Central memory CD8-positive, alpha-beta T cell (primary cell): ENCODE results near the gene AMER3.

Experiments
- ATAC-seq: fragments of 150-1000 bp; cut with Tn5 transposase; replicated peaks from 2 replicates; pipeline ENCODE4 v1.10.0; 2022; ENCODE audit warnings: mild to moderate bottlenecking, moderate FRiP score, moderate number of reproducible peaks; ENCODE audit not compliant: poor library complexity, severe bottlenecking; ENCODE audit errors: extremely low read depth
- DNase-seq, 2 donors: peaks; one replicate each; pipeline ENCODE4 v3.0.0; 2021; ENCODE audit warnings: low spot score in 2 of 2
- H3K27ac Mint-ChIP-seq: one replicate; pipeline ENCODE4 v1.8.0; 2022; ENCODE audit warnings: low read depth, mild to moderate bottlenecking, moderate library complexity, mixed read lengths
- H3K27me3 Mint-ChIP-seq: one replicate; pipeline ENCODE4 v1.8.0; 2022; ENCODE audit warnings: mixed read lengths
- H3K36me3 Mint-ChIP-seq: one replicate; pipeline ENCODE4 v1.8.0; 2022; ENCODE audit warnings: mild to moderate bottlenecking, moderate library complexity, mixed read lengths; ENCODE audit not compliant: insufficient read depth
- H3K4me1 Mint-ChIP-seq: one replicate; pipeline ENCODE4 v1.8.0; 2022; ENCODE audit warnings: mixed read lengths
- H3K4me3 Mint-ChIP-seq: one replicate; pipeline ENCODE4 v1.8.0; 2022; ENCODE audit warnings: mild to moderate bottlenecking, moderate library complexity, mixed read lengths
- H3K9me3 Mint-ChIP-seq: one replicate; pipeline ENCODE4 v1.8.0; 2022; ENCODE audit warnings: mixed read lengths

The AMER3 gene

DNA sequence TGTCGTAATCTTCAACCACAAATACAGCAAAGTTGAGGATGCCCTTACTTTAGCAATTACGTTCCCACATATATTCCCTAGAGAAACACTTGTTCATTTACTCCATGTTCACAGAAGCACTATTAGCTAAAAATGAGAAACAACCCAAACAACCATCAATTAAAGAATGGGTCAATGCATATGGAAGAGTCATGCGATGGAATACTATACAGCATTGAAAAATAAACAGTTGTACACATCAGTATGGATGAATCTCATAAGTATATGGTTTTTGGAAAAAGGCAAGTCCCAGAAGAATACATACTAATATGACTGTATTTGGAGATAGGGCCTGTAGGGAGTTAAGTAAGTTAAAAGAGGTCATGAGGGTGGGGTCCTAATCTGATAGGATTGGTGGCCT is 20.1 kb upstream of the AMER3 start:
- ATAC-seq (no peak), DNase-seq (no peak)
- H3K36me3 Mint-ChIP-seq, result no peaks in the 10 kb centered on the region
- peaks cover 23% of the 10 kb centered on the region for H3K27me3 Mint-ChIP-seq
- H3K27ac Mint-ChIP-seq, result no peak overlapping the region
- no peak overlapping the region for H3K4me3 Mint-ChIP-seq
- no peaks in the 10 kb centered on the region for H3K9me3 Mint-ChIP-seq
- no peaks in the 10 kb centered on the region for H3K4me1 Mint-ChIP-seq

DNA sequence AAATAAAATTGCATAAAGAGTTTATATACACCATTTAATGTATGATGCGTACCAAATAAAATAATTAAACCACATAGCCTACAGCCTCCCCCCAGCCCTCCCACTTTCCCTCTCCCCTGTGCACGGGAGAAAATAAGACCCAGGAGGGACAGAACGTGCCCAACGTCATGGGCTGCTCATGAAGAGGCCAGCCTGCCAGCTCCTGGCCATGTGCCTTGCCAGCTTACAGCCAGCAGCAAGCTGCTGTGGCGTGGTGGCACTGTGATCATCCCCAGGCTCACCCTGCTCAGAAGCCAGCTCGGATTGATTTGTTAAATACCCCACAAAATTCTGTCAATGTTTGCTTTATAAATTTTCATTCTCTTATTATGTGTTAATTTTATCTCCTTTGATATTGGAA is 18.9 kb upstream of the AMER3 start:
- Mint-ChIP-seq H3K4me3 (no peak overlapping the region), H3K4me1 (no peaks in the 10 kb centered on the region), H3K27ac (no peak overlapping the region), H3K9me3 (no peaks in the 10 kb centered on the region), H3K27me3 (peaks cover 35% of the 10 kb centered on the region), H3K36me3 (no peaks in the 10 kb centered on the region)
- no peak for DNase-seq
- no peak for ATAC-seq

DNA sequence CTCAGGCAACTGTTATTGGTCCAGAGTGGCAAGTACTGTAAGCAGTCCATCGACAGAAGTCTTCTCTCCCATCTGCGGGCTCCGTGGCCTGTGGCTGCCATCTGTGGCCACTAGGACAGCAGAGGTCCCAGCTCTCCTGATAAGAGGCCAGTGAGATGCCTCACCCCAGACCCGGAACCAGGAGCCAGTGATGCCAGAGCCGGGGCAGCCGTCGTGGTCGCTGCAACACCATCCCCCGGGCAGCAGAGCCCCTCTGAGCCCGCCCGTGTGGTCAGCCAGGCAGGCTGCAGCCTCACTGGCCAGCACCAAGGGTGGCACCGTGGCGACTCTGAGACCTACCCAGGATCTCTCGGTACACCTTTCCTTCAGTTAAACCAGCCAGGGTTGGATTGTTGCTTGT is 17.7 kb upstream of the AMER3 start:
- H3K9me3 Mint-ChIP-seq, result no peaks in the 10 kb centered on the region
- peaks cover 44% of the 10 kb centered on the region for H3K27me3 Mint-ChIP-seq
- no peaks in the 10 kb centered on the region for H3K4me1 Mint-ChIP-seq
- no peak for ATAC-seq
- no peak overlapping the region for H3K27ac Mint-ChIP-seq
- no peak for DNase-seq
- no peaks in the 10 kb centered on the region for H3K36me3 Mint-ChIP-seq
- H3K4me3 Mint-ChIP-seq, result no peak overlapping the region

DNA sequence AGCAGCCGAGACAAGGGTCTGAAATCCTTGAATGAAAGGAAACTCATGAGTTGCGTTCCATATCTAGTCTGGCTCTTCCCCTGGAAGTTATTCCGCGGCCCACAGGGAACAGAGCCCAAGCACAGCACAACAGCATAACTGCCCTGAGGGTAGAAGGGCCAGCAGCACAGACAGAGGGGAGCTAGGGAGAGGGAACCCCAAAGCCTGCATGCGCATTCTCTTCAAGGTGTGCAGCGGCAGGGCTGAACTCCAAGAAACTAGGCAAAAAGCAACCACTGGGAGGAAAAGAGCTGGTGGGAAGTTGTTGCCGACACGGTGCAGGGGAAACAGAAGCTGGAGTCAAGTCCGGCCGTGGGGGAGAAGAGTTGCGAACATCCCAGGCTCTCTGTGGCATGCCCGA is 14.7 kb upstream of the AMER3 start:
- DNase-seq, result no peak
- ATAC-seq, result no peak
- no peak overlapping the region for H3K4me3 Mint-ChIP-seq
- no peaks in the 10 kb centered on the region for H3K9me3 Mint-ChIP-seq
- peaks cover 55% of the 10 kb centered on the region for H3K27me3 Mint-ChIP-seq
- H3K4me1 Mint-ChIP-seq, result no peaks in the 10 kb centered on the region
- no peaks in the 10 kb centered on the region for H3K36me3 Mint-ChIP-seq
- no peak overlapping the region for H3K27ac Mint-ChIP-seq

DNA sequence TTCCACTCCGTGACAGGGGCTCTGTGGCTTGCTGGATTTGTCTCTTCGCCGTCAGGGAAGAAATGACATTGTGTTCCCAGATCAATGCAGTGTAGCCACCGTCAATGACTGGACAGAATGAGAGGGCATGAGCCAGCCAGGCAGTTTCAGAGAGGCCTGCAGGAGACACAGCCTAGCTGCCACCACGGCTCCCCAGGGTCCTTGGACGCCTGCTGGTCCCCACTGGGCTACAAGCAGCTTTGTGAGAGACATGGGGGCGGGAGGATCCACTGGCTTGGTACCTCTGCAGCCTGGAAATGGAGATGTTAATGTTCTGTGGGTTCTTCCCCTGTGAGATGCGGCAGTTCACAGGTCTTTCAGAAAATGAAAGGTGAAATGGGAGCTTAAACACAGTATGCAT is 12.1 kb upstream of the AMER3 start:
- ATAC-seq (no peak), DNase-seq (no peak)
- H3K9me3 Mint-ChIP-seq, result no peaks in the 10 kb centered on the region
- H3K4me3 Mint-ChIP-seq, result no peak overlapping the region
- H3K36me3 Mint-ChIP-seq, result no peaks in the 10 kb centered on the region
- peaks cover 45% of the 10 kb centered on the region for H3K27me3 Mint-ChIP-seq
- H3K27ac Mint-ChIP-seq, result no peak overlapping the region
- H3K4me1 Mint-ChIP-seq, result no peaks in the 10 kb centered on the region

DNA sequence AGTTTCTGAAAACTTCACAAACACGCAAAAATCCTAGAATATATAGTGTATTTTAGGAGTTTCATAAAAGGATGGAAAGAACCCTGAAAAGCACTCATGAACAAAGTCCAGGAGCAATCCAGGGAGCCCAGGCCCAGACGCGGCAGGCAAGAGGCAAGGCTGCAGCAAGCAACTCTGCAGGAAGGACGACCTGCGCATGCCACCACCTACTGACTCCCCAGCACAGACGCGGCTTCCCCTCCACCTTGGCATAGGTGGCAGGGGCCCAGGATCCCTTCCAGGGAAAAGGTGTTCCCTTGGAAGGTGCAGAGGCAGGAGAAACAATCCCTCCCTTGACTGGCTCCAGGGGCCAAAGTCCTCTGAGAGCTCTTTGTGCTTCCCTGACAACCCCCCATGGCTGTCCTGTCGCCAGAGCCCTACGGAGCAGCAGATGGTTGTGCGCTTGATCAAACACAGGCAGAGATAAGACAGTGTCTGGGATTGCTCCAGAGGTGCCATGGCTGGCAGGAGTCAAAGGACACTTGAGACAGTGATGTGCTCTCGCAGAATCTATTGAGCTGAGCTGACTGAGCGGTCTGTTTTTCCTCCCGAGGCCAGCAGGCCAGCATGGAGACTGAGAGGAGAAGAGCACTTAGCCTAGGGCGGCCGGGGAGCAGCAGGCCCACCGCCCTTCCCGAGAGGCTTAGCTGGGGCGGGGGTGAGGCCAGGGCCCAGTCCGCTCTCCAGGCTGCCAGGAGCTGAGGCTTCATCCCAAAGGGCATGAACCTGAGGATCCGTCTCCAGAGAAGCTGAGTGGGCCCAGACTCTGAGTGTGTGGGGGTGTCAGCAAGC is 10.8 kb upstream of the AMER3 start:
- H3K27ac Mint-ChIP-seq, result no peak overlapping the region
- H3K4me1 Mint-ChIP-seq, result no peaks in the 10 kb centered on the region
- peaks cover 35% of the 10 kb centered on the region for H3K27me3 Mint-ChIP-seq
- ATAC-seq (no peak), DNase-seq (no peak)
- no peaks in the 10 kb centered on the region for H3K9me3 Mint-ChIP-seq
- H3K4me3 Mint-ChIP-seq, result no peak overlapping the region
- H3K36me3 Mint-ChIP-seq, result no peaks in the 10 kb centered on the region

DNA sequence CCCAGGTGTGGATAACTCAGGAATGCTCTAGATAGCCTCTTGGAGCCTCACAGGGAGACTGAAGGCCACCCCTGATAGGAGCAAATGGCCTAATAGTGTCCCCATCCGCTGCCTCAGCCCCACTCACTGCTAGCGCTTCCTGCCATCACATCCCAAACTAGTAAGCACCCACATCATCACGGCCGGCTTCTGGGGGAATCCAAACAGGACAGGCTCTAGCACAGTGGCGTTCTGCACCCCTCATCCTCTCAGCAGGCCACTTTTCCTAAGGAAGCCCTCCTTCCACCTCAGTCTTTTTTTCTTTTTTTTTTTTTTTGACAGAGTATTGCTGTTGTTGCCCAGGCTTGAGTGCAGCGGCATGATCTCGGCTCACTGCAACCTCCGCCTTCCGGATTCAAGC is 6.3 kb upstream of the AMER3 start:
- H3K36me3 Mint-ChIP-seq, result no peaks in the 10 kb centered on the region
- ATAC-seq, result no peak
- H3K4me3 Mint-ChIP-seq, result no peak overlapping the region
- H3K9me3 Mint-ChIP-seq, result no peaks in the 10 kb centered on the region
- DNase-seq, result no peak
- H3K27ac Mint-ChIP-seq, result no peak overlapping the region
- H3K27me3 Mint-ChIP-seq, result peaks cover 42% of the 10 kb centered on the region
- H3K4me1 Mint-ChIP-seq, result no peaks in the 10 kb centered on the region

DNA sequence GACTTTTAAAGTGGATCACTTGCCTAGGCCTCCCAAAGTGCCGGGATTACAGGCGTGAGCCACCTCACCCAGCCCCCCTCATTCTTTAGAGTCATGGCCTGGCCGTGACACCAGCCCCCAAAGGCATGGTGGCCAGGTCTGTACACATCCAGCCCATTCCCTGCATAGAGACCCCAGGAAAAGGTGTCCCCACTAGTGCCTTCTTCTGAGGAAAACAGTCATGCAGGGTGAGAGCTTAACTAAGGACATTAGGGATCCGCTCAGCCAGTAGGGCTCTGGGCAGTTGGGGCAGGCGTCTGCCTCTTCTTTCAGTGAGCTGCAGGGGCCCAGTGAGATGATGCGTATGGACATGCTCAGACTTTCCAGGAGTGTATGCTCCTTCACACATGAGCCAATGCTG is 5.7 kb upstream of the AMER3 start:
- H3K9me3 Mint-ChIP-seq, result no peaks in the 10 kb centered on the region
- H3K27ac Mint-ChIP-seq, result no peak overlapping the region
- H3K27me3 Mint-ChIP-seq, result peaks cover 41% of the 10 kb centered on the region

DNA sequence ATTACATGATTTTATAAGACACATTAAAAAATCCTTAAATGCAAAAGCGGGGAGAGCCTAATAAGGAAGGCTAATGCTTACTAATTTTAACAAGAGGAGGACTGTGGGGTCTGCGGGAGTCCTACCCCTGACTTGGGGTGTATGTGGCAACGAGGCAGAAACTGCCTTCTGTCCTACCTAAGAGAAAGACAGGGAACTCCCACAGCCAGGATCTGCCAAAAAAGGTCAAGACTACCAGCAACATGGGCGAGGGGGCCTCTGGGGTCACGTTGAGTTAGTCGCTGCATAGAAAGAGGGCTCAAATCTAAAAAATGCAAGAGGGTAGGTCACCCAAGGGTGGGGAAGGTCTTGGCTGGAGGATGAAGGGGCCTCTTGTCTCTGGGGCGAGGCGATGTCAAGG is 529 bp upstream of the AMER3 start:
- ATAC-seq, result no peak
- no peaks in the 10 kb centered on the region for H3K4me1 Mint-ChIP-seq
- DNase-seq, result no peak
- H3K27me3 Mint-ChIP-seq, result peaks cover 75% of the 10 kb centered on the region
- no peak overlapping the region for H3K27ac Mint-ChIP-seq
- no peaks in the 10 kb centered on the region for H3K36me3 Mint-ChIP-seq
- peak overlapping the region; percentile 57 for H3K4me3 Mint-ChIP-seq
- no peaks in the 10 kb centered on the region for H3K9me3 Mint-ChIP-seq

More for the DNA sequence above, 5.7 kb upstream of the AMER3 start:
- no peaks in the 10 kb centered on the region for H3K4me1 Mint-ChIP-seq
- DNase-seq (no peak), ATAC-seq (no peak)
- no peak overlapping the region for H3K4me3 Mint-ChIP-seq
- H3K36me3 Mint-ChIP-seq, result no peaks in the 10 kb centered on the region

DNA sequence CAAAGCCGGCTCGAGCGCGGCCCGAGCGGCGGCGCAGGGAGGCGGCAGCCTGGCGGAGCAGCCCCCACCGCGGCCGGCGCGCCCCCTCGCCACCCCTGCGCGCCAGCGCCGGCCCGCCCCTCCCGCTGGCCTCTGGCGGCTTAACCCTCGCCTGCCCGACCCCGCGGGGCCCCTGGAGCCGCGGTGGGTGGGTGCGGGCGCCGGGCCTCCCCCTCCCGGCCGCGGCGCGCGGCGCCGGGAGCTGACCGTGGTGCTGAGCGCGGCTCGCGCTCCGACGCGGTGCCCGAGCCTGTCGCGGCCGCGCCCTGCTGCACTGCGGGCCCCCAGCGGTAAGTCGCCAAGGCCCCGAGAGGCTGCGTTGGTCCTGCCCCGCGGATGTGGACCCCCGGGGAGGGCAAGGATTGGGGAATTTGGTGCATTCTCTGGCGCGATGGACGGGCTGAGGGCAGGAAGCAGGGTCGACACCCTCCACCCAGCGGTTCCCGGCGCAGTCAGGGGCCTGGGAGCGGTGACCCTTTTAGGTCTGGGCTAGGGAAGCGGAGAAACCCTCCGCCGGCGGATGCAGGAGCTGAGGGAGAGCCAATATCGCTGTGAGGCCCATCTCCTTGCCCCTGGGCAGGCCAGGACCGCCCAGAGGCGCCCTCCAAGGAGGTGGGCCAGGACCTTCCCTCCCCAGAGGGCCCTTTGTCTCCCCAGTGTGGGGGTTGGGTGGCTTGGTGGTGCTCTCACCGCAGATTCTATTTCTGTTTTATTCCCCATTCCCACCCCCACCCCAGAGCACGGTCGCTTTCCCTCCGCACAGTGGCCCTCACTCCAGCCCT is 923 bp downstream of the AMER3 start:
- DNase-seq, result no peak
- H3K36me3 Mint-ChIP-seq, result no peaks in the 10 kb centered on the region

DNA sequence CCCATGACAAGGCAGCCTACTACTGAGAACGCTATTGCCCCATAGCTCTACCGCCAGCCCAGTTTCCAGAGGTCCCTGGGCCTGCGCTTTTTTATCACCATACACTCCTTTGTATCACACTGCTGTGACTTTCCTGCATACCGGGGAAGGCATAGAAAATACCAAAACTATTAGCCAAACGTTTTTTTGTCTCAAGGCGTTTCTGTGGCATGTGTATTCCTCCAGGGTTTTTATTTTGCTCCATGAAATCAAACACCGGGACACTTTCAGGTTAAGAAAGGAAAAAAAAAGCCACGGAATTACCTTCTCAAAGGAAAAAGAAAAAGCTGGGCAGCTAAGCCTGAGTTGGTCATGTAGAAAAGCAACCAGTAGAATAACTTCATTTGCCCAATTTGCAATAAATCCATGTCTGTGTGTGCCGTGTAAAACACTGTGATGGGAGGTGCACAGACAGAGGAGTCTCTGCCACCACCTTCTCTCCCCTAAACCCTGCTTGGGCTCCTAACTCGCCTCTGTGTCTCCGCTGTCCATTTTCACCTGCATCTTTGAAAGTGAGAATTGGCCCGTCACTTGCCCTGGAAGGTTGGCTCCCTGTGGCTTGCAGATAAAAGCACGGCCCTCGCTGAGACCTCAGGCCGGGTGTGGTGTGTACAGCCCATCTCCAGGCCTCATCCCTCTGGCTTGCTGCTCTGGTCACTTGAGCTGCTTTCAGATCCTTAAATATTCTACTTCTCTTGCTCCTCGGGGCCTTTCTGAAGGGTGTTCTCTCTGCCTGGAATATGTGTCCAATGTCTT is 1.7 kb downstream of the AMER3 start:
- no peak overlapping the region for H3K27ac Mint-ChIP-seq
- peaks cover 84% of the 10 kb centered on the region for H3K27me3 Mint-ChIP-seq
- H3K4me1 Mint-ChIP-seq, result no peaks in the 10 kb centered on the region
- ATAC-seq (no peak), DNase-seq (no peak)
- H3K36me3 Mint-ChIP-seq, result no peaks in the 10 kb centered on the region
- H3K9me3 Mint-ChIP-seq, result no peaks in the 10 kb centered on the region
- peak overlapping the region; percentile 43 for H3K4me3 Mint-ChIP-seq

More for the DNA sequence above, 923 bp downstream of the AMER3 start:
- H3K9me3 Mint-ChIP-seq, result no peaks in the 10 kb centered on the region
- peak; percentile 46 for ATAC-seq
- no peaks in the 10 kb centered on the region for H3K4me1 Mint-ChIP-seq
- peak overlapping the region; percentile 43 for H3K4me3 Mint-ChIP-seq
- peaks cover 78% of the 10 kb centered on the region for H3K27me3 Mint-ChIP-seq
- H3K27ac Mint-ChIP-seq, result no peak overlapping the region

DNA sequence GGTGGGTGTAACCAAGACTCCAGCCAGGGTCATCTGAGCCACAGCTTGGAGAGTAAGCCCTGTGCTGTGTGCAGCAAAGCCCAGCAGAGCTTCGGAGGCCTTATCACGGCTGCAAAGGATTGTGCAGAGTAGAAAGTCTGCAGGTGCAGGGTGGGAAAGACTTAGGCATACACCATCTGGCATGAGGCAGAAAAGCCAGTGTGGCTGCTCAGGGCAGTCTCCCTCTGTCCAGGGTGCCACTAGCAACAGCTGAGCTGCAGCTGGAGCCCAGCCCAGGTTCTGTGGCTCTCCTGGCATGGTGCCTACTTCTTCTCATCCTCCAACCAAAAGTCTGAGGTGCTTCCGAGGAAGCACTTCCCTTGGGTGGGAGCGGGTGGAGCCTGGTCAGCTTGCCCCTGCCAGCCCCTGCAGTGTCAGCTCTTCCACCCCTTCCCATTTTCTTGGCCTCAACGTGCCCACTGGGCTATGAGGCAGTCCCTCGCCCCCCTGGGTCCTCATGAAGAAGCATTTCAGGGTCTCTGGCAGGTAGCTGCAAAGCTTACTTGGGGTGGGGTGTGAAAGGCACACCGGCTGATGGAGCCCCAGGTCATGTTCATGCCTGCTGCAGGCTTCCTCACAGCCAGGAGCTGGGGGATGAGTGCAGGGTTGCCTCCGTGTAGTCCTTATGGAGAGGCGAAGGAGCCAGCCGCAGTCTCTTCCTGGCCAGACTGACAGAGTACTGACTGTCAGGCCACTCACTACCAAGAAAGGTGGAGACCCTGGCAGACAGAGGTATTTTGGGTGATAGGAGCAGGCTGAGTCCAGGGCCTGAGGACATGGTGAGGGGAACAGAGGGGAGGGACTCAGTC is 4.8 kb downstream of the AMER3 start:
- H3K4me1 Mint-ChIP-seq, result no peaks in the 10 kb centered on the region
- H3K9me3 Mint-ChIP-seq, result no peaks in the 10 kb centered on the region
- no peaks in the 10 kb centered on the region for H3K36me3 Mint-ChIP-seq
- no peak overlapping the region for H3K4me3 Mint-ChIP-seq
- H3K27ac Mint-ChIP-seq, result no peak overlapping the region
- no peak for ATAC-seq
- no peak for DNase-seq
- H3K27me3 Mint-ChIP-seq, result peaks cover 72% of the 10 kb centered on the region
